ENCODE results near the gene SELENBP1. TPM values are rescaled to one million over a fixed set of nuclear protein-coding genes. Genes with fewer than 3 reads are reported as not detected.

Gene SELENBP1
- total RNA-seq, 2 donors from 2014 or later = 35.4 to 39.2 TPM

DNA sequence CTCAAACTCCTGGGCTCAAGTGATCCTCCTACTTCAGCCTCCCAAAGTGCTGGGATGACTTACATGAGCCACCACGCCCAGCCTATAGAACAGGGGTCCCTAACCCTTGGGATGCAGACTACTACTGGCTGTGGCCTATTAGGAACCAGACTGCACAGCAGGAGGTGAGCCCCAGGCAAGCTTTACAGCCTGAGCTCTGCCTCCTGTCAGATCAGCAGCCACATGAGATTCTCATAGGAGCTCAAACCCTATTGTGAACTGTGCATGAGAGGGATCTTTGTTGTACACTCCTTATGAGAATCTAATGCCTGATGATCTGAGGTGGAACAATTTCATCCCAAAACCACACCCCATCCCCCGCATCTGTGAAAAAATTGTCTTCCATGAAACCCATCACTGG lies 13.5 kb upstream of the SELENBP1 start:
- TF ChIP-seq, protein P1, sequence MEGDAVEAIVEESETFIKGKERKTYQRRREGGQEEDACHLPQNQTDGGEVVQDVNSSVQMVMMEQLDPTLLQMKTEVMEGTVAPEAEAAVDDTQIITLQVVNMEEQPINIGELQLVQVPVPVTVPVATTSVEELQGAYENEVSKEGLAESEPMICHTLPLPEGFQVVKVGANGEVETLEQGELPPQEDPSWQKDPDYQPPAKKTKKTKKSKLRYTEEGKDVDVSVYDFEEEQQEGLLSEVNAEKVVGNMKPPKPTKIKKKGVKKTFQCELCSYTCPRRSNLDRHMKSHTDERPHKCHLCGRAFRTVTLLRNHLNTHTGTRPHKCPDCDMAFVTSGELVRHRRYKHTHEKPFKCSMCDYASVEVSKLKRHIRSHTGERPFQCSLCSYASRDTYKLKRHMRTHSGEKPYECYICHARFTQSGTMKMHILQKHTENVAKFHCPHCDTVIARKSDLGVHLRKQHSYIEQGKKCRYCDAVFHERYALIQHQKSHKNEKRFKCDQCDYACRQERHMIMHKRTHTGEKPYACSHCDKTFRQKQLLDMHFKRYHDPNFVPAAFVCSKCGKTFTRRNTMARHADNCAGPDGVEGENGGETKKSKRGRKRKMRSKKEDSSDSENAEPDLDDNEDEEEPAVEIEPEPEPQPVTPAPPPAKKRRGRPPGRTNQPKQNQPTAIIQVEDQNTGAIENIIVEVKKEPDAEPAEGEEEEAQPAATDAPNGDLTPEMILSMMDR (conservative IDR thresholded peaks at IDR 0.05) = no peak
- Histone ChIP-seq H3K4me1 (ENCODE audit: control insufficient read depth, insufficient read depth, low read length) (no peaks in the 10 kb centered on the region), H3K27ac (ENCODE audit: low read depth, low read length) (no peak overlapping the region), H3K36me3 (ENCODE audit: control insufficient read depth, insufficient read depth, low read length) (no peaks in the 10 kb centered on the region), H3K9ac (ENCODE audit: extremely low read depth, low read length, poor library complexity, severe bottlenecking) (no peak overlapping the region), H3K9me3 (ENCODE audit: control insufficient read depth, low read length) (no peaks in the 10 kb centered on the region), H3K4me3 (ENCODE audit: low read length) (no peak overlapping the region), H3K27me3 (ENCODE audit: control insufficient read depth, insufficient read depth, low read length, poor library complexity, severe bottlenecking) (no peaks in the 10 kb centered on the region)
- 80 to 89% methylated on average over 1 to 2 of the region's 2 CpGs for WGBS, 2 experiments (ENCODE audit: insufficient coverage in 1 of 2, insufficient read length in 1 of 2)
- Mint-ChIP-seq H3K36me3 (ENCODE audit: low read depth) (no peaks in the 10 kb centered on the region), H3K27ac (no peak overlapping the region), H3K9me3 (peaks cover 3% of the 10 kb centered on the region), H3K27me3 (ENCODE audit: insufficient read depth) (no peaks in the 10 kb centered on the region), H3K4me3 (no peak overlapping the region), H3K4me1 (no peaks in the 10 kb centered on the region)
- DNase-seq = no peak

DNA sequence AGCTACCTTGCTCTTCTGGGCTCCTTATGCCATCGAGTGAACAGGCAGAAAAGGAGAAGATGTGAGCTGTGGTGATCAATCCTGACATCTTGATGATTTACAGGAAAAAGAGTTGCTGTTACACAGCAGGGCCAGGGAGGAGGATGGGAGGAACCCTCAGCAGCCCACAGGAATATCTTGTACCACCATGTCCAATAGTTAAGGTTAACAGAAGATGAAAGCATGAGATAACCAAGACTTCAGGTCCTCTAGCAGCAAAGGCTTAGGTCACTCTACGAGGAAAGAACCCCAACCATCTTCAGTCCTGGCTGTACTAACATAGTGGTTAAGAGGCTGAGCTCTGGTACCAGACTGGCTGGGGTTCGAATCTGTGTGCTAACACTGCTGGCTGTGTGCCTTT lies 12.1 kb upstream of the SELENBP1 start:
- Mint-ChIP-seq H3K36me3 (ENCODE audit: low read depth) (no peaks in the 10 kb centered on the region), H3K27ac (no peak overlapping the region), H3K4me1 (no peaks in the 10 kb centered on the region), H3K4me3 (no peak overlapping the region), H3K9me3 (peaks cover 3% of the 10 kb centered on the region), H3K27me3 (ENCODE audit: insufficient read depth) (no peaks in the 10 kb centered on the region)
- no peak for DNase-seq
- Histone ChIP-seq H3K9me3 (ENCODE audit: control insufficient read depth, low read length) (no peaks in the 10 kb centered on the region), H3K9ac (ENCODE audit: extremely low read depth, low read length, poor library complexity, severe bottlenecking) (no peak overlapping the region), H3K27ac (ENCODE audit: low read depth, low read length) (no peak overlapping the region), H3K36me3 (ENCODE audit: control insufficient read depth, insufficient read depth, low read length) (no peaks in the 10 kb centered on the region), H3K27me3 (ENCODE audit: control insufficient read depth, insufficient read depth, low read length, poor library complexity, severe bottlenecking) (no peaks in the 10 kb centered on the region), H3K4me1 (ENCODE audit: control insufficient read depth, insufficient read depth, low read length) (no peaks in the 10 kb centered on the region), H3K4me3 (ENCODE audit: low read length) (no peak overlapping the region)
- 92 to 93% methylated on average over 2 to 3 of the region's 3 CpGs for WGBS, 2 experiments (ENCODE audit: insufficient coverage in 1 of 2, insufficient read length in 1 of 2)
- TF ChIP-seq, protein P1 (conservative IDR thresholded peaks at IDR 0.05) = no peak

DNA sequence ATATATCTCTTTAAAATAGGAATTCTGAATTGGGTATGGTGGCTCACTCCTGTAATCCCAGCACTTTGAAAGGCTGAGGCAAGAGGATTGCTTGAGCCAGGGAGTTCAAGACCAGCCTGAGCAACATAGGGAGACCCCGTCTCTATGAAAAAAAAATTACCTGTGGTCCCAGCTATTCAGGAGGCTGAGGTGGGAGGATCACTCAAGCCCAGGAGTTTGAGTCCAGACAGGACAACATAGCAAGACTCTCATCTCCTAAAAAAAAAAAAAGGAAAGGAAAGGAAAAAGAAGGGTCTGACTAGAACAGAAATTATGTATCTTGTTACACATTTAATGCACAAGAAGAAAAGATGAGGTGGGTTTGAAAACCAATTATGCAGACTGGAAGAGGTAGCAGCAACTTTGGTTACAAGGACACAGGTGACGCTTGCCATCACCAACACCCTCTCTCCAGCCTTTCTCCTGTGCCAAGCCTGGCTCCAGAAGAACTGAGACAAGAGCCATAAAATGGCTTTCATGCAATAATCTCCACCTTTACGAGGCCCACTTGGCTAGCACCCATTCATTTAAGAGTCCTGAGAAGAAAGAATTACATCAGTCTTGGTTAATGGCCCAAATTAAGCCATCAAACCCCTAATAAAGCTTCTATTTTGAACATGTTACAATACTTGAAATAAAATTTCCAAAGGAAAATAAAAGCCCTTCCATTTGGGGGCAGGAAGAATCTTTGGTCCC lies 4.8 kb upstream of the SELENBP1 start:
- no peaks in the 10 kb centered on the region for H3K27me3 ChIP-seq (ENCODE audit: control insufficient read depth, insufficient read depth, low read length, poor library complexity, severe bottlenecking)
- no peak overlapping the region for H3K4me3 Mint-ChIP-seq
- H3K4me1 ChIP-seq (ENCODE audit: control insufficient read depth, insufficient read depth, low read length) = peaks cover 1% of the 10 kb centered on the region
- peaks cover 1% of the 10 kb centered on the region for H3K27me3 Mint-ChIP-seq (ENCODE audit: insufficient read depth)
- WGBS, 2 experiments (ENCODE audit: insufficient coverage in 1 of 2, insufficient read length in 1 of 2) = 88 to 100% methylated on average over 2 to 3 of the region's 3 CpGs
- no peak for DNase-seq
- no peak overlapping the region for H3K4me3 ChIP-seq (ENCODE audit: low read length)
- TF ChIP-seq, protein P1 (conservative IDR thresholded peaks at IDR 0.05) = no peak
- H3K27ac Mint-ChIP-seq = no peak overlapping the region
- H3K36me3 ChIP-seq (ENCODE audit: control insufficient read depth, insufficient read depth, low read length) = no peaks in the 10 kb centered on the region
- no peak overlapping the region for H3K27ac ChIP-seq (ENCODE audit: low read depth, low read length)
- no peak overlapping the region for H3K9ac ChIP-seq (ENCODE audit: extremely low read depth, low read length, poor library complexity, severe bottlenecking)
- no peaks in the 10 kb centered on the region for H3K9me3 Mint-ChIP-seq
- H3K4me1 Mint-ChIP-seq = peaks cover 8% of the 10 kb centered on the region
- H3K36me3 Mint-ChIP-seq (ENCODE audit: low read depth) = no peaks in the 10 kb centered on the region
- H3K9me3 ChIP-seq (ENCODE audit: control insufficient read depth, low read length) = no peaks in the 10 kb centered on the region

Measured in endodermal cell (in vitro differentiated cells).